GF-D8 (cell line): ENCODE measurements around the gene TSPO.

ENCODE experiments used
- DNase-seq: peaks from one replicate; lab custom pipeline; 2025; lab: John Stamatoyannopoulos, UW

The TSPO gene

DNA sequence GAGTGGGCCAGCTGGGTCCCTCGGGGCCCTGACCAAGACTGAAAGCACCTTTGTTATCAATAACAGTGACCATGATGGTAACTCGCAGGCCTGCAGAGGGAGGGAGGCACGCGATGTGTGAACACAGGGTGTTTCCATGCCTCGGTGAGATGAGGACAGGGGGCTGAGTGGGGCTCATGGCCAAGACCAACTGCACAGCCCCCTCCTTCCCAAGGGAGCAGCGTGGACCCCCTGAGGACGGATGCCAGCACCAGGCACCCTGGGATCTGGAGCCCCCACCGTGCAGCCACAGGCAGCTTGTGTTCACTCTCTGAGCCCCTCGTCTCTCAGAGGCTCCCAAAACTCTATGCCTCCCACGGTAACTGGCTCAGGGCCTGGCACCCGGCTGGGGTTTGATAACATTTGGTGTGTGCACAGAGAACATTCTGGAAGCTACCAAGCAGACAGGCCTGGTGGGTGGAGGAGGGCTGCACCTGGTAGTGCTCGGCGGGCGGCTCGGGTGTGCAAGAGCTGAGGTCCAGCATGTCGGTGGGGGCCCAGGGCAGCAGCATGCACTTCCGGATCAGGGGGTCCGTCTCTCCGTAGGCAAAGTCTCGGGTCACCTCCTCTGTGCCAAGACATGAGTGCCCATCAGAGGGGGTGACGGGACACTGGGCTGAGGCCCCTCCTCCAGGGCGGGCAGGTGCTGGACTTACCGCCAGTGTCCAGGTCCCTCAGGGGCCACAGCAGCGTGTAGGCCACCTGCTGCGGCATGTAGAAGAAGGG, 28.0 kb downstream of the TSPO start:
- DNase-seq, result no peak

DNA sequence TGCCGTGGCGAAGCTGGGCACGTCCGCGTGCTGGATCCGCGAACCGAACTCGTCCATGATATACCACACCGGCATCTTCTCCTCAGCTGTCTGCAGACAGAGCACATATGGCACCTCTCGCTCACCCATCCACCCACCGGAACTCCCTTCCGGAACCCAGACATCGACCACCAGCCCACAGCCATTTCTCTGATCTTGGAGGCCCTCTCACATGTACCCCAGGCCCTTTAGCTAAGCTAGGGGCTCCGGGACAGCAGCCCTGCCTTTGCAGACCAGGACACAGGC, 28.5 kb downstream of the TSPO start:
- DNase-seq, result no peak

DNA sequence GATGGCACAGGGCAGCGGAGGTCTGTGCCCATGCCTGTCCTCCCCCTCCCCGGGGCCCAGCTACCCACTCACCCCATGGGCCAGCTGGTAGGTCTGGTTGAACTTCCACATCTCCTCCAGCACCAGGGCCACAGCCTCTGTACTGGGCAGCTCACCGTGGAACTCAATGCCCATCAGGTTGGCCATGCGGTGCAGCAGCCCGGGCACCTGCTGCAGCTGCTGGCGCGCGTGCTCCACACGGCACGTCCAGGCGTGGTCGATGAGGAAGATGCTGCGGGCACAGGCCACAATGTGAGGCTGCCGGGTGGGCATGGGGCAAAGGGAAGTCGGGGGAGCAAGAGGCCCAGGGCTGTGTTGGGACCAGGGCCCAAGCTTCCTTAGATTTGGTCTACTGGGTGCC, 29.3 kb downstream of the TSPO start:
- DNase-seq, result no peak

DNA sequence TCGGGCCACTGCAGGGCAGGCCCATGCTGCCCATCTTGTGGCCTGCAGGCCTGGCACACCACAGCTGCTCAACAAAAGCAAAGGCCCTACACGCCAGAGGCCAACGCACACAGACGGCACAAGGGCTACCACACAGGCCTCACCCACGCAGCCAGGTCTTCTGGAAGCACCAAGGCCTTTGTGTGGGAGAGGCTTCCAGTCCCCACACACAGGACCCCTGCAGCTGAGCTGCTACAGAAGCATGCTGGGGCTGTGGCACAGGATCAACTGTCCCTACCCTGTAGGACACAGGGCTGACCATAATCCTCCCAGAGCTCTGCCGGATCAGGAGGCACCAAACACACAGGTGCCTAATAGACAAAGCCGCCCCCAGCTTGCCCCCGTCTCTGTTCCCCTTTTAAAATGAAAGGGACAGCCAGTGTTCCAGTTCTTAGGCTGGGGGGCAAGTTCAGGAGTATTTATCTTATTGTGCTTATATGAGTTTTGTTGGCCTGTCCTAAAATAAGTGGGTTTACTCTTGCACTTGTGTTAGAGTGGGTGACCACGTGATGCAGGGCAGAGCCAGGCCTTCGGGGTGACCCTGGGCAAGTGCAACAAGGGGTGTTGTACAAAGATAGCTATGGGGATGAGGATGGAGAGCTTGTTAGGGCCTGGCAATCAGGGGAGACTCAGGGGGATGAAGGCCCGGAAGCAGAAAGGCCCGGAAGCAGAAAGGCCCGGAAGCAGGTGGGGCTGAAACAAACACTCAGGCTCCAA, 30.1 kb downstream of the TSPO start:
- DNase-seq, result no peak

DNA sequence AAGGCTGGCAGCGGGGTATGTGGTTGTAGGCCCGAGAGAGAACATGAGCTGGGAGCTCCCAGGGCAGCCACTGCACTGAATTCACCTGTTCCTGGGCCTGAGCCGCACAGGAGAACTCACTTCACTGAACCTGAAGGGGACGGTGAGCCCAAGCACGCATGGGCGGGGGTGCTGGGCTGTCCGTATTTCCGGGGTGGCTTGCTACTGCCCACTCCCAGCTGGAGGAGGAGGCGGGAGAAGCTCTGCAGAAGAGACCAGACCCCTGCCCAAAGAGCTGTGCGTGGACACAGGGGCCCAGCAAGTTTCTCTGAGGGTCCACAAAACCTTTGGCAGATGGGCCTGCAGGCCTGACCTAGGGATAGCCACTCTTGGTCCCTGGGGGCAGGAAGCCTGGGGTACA, 30.8 kb downstream of the TSPO start:
- DNase-seq, result no peak

DNA sequence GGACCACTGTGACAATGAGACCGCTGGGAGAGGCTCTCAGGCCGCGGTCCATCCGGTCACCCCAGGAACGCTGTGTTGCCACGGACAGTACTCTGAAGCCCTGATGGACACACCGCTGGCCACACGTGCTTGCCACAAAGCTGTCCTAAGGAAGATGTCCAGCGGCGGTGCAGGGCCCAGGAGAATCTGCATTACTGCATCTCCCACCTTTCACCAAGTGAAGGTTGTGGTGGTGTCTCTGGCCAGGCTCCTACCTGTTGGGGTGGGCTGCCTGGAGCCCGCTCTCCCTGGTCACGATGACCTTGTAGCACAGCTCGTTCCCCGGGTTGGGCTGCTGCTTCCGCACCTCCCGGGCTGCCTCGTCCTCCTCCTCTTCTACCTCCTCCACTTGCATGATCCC, 31.4 kb downstream of the TSPO start:
- DNase-seq, result no peak

DNA sequence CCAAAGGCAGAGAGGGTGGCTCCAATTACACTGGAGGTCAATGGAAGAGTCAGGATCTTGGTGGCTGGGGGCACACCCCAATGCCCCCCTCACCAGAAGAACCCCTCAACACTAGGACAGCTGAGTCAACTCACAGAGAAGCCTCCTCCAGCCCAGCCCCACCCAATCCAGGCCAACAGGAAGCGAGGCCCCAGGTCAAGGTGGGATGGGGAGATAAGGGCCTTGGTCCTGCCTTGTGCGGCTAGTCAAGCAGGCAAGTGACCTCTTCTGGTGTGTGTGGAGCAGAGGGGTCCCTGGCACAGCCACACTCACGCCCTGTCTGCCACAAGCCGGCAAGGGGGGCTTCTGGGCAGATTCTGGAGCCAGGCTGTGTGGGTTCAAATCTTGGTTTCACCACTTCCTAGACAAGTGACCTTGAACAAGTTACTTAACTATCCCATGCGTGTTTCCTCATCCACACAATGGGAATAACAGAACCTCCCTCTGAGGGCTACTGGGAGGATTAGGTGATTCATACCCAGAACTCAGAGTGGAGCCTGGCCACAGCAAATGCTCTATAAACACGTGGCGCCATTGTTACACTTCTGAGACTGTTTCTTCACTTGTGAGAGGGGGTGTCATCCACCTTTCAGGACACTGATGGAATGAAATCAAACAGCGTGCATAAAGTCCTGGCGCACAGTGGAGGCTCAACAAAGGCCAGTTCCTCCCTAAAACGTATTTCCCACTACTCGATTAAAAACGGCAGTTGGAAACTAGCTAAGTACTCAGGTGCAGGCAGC, 32.3 kb downstream of the TSPO start:
- DNase-seq, result no peak

DNA sequence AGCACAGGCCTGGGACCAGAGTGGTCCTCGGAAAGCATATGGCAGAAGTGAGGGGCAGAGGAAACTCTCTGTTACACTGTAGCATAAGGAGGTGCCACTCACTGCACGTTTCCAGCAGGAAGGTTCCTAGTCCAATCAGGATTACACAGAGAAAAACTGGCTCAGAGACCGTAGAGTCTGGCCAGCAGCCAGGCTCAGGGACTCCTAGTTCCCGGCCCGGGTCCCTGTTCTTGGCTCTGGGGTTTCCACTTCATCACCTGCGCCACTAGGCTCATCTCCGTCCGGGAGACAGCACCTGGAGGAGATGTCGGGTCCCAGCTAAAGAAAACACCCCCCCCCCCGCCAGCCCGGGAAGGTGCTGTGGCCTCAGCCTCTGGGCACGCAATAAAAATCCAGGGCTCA, 34.5 kb downstream of the TSPO start:
- DNase-seq, result no peak

DNA sequence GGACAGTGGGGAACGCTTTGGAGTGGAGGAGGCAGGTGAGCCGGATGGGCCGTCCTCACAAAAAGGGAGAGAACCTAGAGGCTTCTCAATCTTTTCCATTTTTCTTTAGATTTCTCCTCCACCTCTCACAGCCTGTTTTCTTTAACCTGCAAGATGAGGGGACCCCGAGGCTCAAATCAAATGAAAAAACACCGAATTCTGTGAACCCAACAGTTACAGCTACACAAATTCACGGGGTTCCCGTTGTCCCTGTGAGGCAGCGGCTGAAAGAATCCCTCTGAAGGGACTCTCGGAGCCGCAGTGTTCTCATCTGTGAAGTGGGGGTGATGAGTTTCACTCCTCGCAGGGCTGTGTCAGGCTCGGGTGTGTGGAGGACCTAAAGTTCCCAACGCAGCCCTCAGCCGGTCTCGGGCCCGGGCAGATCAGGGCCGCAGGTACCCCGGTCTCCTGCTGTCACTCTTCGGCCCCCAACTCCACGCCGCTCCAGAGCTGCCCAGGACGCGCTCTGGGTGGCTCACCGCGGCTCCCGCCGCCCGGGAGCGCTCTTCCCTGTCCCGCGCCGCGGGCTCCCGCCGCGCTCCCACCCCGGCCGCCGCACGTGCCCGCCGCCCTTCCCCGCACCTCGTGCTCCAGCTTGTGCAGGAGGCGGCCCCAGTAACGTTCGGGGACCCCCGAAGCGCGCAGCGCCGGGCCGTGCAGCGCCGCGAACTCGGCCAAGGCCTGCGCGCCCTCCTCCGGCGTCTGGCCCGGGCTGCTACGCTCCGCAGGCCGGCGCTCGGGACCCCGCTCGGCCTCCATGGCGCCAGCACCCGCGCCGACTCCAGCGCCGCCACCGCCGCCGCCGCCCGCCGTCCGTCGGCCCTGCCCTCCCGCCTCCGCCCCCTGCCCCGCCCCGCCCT, 35.2 kb downstream of the TSPO start, which contains the start of gene TTLL12:
TTLL12 (minus strand) TSS at position 863 of the 899 bp plus-strand sequence; CDS start at position 798, 65 bp downstream.
- DNase-seq, result no peak

DNA sequence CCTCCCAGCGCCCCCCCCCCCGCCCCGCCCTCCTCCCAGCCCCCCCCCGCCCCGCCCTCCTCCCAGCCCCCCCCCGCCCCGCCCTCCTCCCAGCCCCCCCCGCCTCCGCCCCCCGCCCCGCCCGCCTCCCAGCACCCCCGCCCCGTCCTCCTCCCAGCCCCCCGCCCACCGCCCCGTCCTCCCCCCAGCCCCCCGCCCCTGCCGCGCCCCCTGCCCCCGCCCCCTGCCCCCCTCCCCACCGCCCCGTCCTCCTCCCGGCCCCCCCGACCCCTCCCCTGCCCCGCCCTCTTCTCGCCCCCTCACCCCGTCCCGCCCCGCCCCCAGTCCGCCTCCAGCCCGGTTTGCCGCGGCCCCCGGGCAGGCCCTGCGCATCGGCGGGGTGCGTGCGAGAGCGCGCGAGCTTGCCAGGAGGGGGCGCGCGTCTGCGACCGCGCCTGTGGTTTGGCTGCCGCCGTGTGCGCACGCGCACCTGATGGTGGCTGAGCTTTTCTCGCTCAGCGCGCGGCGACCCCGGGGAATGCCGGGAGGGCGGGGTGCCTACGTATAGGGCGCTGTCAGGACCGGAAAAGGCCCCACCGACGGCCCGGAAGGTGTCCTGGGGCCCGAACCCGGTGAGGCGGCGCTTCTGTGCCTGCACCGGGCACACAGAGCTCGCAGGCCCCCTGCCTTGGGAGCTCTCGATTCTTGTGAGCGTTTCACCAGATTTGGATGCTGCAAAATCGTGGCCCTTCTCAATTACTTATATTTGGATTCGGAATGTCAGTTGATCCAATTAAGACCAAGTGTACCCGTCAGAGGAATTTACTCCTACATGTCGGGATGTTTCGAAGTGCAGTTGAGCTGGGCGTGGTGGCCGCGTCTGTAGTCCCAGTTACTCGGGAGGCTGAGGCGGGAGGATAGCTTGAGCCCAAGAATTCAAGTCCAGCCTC, 36.1 kb downstream of the TSPO start:
- DNase-seq, result peak; percentile 87

DNA sequence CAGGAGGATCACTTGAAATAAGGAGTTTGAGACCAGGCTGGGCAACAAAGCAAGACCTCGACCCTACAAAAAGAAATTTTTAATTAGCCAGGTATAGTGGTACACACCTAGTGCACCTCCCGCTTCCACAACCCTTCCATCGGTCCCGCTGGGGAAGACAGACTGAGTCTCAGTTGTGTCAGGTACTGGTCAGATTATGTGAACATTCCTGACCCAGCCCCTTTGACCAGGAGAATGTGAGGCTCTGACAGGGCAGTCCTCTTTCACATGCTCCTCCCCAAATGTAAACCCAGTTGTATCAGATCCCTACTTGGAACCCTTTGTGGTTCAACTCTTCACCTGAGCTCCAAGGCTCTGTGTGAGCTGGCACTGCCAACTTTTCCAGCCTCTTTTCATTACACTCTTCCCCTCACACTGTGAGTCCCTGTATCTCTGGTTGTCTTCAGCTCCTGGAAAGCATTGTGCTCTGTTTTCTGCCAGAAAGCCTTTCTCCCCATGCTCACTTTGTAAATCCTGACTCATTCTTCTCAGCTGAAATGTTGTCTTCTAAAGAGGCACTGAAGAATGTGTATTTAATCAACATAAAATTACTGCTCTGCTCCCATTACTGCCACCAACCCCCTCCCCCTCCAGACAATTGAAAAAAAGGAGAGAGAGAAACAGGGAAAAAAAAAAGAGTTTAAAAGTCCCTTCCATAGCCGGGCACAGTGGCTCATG, 37.6 kb downstream of the TSPO start:
- no peak for DNase-seq

DNA sequence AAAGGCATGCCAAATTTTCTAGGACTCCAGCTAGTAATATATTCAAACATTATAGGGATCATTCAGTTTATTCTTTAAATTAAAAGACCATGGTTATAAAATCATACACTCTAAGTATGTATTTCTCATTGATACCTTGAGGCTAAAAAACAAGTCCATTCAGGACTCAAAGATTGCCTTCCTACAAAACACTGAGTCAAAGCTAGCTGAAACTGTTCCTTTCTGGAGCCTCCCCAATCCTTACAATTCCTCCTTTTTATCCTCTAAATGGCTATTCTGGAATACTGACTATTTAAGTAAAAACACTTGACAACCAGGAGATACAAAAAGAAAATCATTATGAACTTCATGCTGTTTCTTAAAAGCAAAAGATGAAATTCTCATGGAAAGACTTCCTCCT, 40.5 kb downstream of the TSPO start:
- DNase-seq, result no peak

DNA sequence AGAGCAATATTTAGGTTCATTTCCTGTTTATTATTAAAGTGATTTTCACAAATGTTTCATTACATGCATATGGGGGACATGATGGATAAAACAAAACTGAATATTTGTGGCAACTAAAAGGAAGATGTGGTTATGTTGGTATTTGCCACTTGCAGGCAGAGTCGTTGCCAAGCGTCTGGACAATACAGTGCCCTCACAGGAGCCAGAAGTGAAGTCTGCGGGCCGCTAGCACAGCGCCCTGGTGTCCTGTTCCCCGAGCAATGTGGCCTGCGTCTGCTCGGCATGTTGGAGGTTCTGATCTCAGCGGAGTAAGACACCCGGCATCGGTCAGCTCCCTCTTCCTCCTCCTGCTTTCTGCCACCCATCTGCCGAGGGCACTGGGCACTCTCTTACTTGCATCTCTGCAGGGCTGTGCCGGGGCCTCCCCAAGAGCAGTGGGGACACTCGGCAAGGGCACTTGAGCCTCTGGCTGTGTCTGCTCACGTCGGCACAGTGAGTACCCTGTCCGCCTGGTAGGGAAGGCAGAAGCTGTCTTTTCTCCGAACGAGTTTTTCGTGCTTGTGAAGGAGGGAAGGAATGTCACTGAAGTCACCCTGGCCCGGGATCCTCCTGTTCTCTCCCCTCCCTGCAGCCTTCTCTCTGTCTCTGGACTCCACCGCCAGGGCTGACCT, 46.0 kb downstream of the TSPO start:
- no peak for DNase-seq

DNA sequence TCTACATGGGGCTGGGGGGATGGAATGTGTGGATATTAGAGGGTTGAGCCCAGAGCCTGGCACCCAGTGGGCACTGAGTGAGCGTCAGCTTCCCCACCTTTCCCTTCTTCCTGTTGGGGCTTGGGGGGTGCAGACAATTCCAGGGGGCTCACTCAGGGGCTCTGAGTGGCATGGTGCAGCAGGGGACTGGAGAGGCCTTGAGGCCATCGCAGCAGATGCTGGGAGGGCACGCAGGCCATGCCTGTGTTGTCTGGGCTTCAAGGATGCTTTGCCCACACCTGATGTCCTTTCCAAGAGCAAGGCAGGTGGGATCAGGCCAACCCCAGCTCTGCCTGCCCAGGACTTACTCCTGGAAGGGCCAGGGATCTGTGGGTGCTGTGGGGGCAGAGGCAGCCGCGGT, 46.8 kb downstream of the TSPO start:
- DNase-seq, result no peak

DNA sequence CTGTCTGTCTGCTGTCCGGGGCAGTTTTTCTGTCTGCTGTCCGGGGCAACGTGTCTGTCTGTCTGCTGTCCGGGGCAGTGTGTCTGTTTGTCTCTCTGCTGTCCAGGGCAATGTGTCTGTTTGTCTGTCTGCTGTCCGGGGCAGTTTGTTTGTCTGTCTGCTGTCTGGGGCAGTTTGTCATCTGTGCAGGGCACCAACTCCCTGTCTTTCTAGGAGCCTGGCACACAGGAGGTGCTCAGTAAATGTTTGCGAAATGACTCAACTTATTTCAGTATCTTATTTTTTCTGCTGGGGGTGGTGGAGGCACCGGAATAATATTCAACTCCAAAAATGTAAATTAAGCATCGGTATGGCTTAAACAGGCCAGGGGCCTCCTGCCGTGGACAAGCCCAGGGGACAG, 47.6 kb downstream of the TSPO start:
- no peak for DNase-seq

DNA sequence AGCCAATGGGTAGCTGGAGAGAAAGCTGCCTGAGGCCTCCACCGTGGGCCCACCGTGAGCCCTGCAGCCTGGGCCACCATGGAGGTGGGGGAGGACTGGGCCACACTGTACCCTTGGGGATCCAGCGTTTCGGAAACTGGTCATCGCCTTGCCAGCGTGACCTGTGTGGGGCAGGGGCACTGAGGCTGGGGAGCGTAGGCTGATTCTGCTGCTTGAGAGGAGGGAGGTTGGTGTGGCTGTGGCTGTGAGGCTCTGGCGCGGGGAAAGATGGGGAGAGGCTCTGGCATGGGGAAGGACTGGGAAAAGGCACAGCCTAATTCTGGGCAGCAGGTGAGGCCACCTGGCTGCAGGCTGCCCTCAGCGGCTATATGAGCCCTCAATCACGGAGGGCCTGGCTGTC, 48.2 kb downstream of the TSPO start:
- DNase-seq, result no peak

DNA sequence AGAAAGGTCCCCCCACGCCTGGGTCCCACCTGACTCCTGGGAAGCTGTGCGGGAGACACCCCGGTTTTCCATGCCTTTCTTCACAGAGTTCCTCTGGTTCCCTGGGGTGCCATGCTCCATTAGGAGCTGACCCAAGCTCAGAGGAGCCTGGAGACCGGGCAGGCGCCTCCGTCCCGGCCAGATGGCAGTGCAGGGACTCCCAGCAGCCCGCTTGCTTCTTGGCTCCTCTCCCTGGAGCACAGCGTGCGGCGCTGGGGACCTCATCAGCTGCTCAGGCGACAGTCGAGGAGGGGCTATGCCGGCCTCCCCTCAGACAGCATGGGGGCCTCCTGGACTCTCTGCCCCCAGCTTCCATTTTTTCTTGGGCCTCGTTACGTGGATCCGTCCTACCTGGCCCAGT, 48.7 kb downstream of the TSPO start:
- no peak for DNase-seq

DNA sequence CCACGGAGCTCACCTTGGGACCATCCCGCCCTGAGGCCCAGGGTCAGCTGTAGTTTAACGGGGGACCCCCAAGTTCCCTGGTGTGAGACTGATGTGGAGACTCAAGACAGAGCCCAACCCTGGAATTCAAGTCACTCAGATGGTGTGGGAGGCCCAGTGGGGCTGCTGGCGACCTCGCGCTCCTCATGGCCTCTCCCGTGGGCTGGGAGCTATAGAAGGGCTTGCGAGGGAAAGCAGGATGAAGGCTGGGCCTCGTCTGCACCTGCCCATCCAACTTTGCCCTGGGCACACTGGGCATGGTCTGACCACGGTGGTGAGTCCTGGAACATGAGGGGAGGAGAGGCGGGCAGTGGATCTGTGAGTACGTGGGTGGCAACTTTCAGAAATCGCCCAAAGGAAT, 49.2 kb downstream of the TSPO start:
- DNase-seq, result no peak

DNA sequence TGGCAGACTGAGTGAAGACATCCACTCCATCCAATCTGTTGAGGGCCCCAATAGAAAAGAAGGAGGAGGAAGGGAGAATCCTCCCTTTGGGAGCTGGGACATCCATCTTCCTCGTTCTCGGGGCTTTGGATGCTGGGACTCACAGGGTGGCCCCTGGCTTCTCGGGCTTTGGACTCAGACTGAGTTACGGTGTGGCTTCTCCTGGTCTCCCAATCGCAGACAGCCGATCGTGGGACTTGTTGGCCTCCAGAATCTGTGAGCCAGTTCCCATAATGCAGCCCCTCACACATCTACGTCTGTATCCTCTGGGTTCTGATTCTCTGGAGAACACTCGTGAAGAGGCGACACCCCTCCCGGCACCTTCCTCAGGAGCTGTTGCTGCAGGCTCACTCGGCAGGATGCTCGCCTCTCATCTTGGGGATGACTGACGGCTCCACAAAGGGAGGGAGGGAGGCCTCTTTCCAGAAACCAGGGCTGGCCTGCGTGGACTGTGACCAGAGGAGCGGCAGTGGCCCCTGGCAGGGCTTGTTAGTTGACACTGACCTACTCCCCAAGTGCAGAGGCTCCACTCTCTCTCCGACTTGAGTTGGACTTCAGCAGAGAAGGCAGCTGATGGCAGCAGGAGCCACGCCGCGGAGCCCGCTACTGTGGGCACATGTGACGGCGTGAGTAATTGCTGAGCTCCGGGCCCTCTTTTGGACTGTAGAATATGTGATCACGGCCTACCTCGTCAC, 50.3 kb downstream of the TSPO start:
- no peak for DNase-seq
